Urinary bladder (tissue), 4 donors: ENCODE data around the gene GJB5. TPM values are rescaled to one million over a fixed set of nuclear protein-coding genes. Genes with fewer than 3 reads are reported as not detected.

Experiments
- DNase-seq: peaks from one replicate; pipeline ENCODE4 v3.0.0-alpha.2; 2015; ENCODE audit errors: extremely low spot score
- H3K27ac ChIP-seq: one replicate; pipeline ENCODE4 v1.5.1; 2013; ENCODE audit warnings: low read depth, mild to moderate bottlenecking, moderate library complexity
- H3K36me3 ChIP-seq: one replicate; pipeline ENCODE4 v1.6.1; 2013; ENCODE audit warnings: mild to moderate bottlenecking, moderate library complexity; ENCODE audit not compliant: insufficient read depth
- H3K4me1 ChIP-seq: one replicate; pipeline ENCODE4 v1.6.1; 2013; ENCODE audit warnings: mild to moderate bottlenecking, moderate library complexity; ENCODE audit not compliant: insufficient read depth
- H3K4me3 ChIP-seq: one replicate; pipeline ENCODE4 v1.5.1; 2013; ENCODE audit warnings: low read depth, low read length
- WGBS: extraction: QIAGEN DNeasy Blood & Tissue Kit; methylation state at CpG from one replicate; pipeline ENCODE4 v1.1.7; 2013; 5-methylcytosine and 5-hydroxymethylcytosine counted together
- polyA plus RNA-seq: library from polyadenylated mRNA; stranded (reverse); fragments of 200-250 nt; gene quantifications from one replicate; pipeline ENCODE4 v1.2.3, GENCODE V29; 2013
- total RNA-seq: library from RNA; depleted of rRNA; stranded (reverse); fragments of >200 nt; gene quantifications from one replicate; pipeline ENCODE4 v1.2.3, GENCODE V29; 2014
- donor health status: healthy with polysubstance abuse.
- donor health status: healthy.

GJB5 gene
- total and polyA plus RNA-seq, 2 donors = 2.7 to 3.5 TPM

DNA sequence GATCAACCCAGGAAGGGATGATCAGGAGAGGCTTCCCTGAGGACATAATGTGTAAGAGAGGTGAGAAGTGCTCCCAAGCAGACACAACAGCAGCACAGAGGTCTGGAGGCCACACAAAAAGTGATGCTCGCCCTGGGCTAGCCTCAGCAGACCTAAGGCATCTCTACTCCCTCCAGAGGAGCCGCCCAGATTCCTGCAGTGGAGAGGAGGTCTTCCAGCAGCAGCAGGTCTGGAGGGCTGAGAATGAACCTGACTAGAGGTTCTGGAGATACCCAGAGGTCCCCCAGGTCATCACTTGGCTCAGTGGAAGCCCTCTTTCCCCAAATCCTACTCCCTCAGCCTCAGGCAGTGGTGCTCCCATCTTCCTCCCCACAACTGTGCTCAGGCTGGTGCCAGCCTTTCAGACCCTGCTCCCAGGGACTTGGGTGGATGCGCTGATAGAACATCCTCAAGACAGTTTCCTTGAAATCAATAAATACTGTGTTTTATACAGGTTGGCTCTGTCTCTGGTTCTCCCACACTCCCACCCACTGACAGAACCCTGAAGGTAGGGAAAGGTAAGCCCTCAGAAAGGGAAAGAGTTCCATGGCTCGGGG lies 31.1 kb downstream of the GJB5 start:
- Histone ChIP-seq H3K4me1 (no peaks in the 10 kb centered on the region), H3K4me3 (no peak overlapping the region), H3K36me3 (no peaks in the 10 kb centered on the region), H3K27ac (no peak overlapping the region)
- 66% methylated on average over 4 of the region's 4 CpGs for WGBS
- no peak for DNase-seq

DNA sequence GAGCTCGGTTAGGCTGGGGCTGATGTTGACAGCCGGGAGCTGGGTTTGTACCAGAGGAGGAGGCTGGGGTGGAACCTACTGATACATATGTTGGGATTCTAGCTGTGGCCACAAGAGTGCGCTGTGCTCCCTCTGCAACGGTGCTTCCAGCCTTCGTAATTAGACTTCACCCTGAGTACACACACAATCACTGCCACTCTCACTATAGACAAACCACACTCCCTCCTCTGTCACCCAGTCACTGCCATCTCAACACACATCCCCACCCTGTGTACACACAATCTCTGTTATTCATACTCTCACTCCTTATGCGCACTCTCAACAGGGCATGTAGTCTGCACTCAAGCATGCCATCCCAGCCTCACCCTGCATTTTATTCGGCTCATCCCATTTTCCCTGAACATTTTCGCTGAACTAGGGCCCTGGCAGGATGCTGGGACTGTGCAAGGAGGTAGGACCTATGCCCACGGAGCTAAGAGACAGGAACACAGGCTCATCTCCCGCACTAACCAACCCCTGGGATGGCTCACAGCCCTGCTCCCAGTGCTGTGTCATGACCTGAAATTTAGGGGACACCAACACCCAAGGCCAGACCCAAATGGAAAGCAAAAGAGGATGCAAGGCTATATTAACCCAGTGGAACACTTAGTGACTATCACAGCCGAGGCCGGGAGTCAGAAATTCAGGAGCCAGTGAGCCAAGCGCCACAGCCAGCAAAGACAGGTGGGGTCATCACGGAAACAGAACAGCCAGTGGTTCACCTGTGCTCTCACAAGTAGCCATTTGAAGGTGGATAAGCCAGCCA lies 31.9 kb downstream of the GJB5 start:
- no peak overlapping the region for H3K27ac ChIP-seq
- DNase-seq = peak; percentile 39
- no peak overlapping the region for H3K4me3 ChIP-seq
- H3K36me3 ChIP-seq = no peaks in the 10 kb centered on the region
- WGBS = 51% methylated on average over 14 of the region's 14 CpGs
- H3K4me1 ChIP-seq = no peaks in the 10 kb centered on the region

DNA sequence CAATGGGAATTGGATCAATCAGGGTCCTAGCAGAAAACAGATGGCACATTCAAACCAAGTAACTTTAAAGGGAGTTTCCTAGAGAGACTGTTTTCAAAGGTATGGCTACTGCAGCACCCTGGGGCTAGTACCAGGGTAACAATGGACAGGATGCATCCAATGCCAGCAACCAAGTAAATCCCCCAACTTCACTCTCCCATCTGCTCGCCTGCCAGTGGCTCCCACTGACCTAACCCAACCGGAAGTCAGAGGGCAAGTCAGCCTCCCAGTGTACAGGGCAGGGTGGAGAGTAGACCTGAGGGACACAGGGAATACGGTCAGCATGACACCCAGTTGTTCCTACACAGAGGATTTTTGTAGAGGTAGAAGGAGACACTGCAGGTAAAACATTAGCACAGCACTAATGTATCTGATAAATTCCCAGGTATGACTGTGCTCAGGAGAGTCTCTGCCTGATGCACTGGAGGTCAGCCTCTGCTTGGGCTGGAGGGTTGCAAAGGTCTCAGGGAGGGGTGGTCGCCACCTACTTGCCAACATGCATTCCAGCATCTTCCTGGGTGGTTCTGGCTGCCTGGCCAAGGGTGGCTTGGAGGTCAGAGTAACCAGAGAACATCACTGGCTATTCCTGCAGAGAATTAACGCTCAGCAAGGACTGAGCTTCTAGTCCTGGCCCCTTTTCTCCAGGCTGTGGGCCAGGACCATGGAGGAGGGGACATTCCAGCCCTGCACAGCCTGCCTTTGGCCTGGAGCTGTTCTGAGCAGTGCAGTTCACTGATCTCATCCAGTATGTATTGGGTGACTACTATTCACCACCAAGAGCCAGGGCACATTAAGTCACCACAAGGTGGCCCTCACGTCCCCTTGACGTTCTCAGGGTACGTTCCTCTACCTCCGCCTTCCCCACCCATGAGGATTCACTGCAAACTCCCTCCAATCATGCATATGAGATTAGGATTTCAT lies 32.9 kb downstream of the GJB5 start:
- Histone ChIP-seq H3K4me3 (no peak overlapping the region), H3K4me1 (no peaks in the 10 kb centered on the region), H3K36me3 (no peaks in the 10 kb centered on the region), H3K27ac (no peak overlapping the region)
- WGBS = 43% methylated on average over 9 of the region's 9 CpGs
- DNase-seq = no peak

DNA sequence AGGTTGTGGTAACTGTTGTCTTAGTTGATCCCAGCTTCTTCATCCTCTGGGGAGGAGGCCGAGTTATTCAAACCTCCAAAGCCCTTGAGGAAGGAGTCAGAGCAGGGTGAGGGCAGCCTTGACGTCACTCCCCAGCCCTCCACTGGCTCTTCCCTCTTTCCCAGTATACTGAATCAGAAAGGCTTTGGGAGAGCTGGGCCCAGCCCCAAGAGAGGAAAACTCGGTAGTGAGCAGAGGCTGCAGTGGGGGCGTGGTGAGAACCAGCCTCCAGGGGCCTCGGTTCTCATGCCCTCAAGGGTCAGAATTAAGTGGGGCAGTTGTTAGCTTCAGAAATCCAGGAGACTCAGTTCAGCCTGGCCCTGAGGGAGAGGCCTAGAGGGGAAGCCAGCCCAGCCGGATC lies 36.1 kb downstream of the GJB5 start:
- Histone ChIP-seq H3K27ac (no peak overlapping the region), H3K4me1 (no peaks in the 10 kb centered on the region), H3K4me3 (no peak overlapping the region), H3K36me3 (no peaks in the 10 kb centered on the region)
- no peak for DNase-seq
- WGBS = 69% methylated on average over 6 of the region's 6 CpGs

DNA sequence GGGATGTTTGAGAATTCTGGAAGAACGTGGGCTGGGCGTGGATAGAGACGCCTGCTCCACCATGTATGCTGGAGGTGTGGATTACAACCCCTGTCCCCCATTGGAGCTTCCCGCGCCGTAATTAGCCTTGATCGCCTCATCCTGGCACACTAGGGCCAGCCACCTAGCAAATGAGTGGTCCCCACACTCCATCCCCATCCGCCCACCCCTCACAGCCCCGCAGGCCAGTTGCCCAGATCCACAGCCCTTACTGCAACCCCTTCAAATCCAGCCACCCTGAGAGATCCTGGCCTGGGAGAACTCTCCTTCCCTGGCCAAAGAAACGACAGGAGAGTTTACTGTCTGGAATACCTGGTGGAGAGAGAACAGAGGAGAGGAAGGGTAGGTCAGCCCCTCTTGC lies 37.6 kb downstream of the GJB5 start:
- Histone ChIP-seq H3K4me1 (no peaks in the 10 kb centered on the region), H3K4me3 (no peak overlapping the region), H3K27ac (no peak overlapping the region), H3K36me3 (no peaks in the 10 kb centered on the region)
- 56% methylated on average over 10 of the region's 10 CpGs for WGBS
- no peak for DNase-seq

DNA sequence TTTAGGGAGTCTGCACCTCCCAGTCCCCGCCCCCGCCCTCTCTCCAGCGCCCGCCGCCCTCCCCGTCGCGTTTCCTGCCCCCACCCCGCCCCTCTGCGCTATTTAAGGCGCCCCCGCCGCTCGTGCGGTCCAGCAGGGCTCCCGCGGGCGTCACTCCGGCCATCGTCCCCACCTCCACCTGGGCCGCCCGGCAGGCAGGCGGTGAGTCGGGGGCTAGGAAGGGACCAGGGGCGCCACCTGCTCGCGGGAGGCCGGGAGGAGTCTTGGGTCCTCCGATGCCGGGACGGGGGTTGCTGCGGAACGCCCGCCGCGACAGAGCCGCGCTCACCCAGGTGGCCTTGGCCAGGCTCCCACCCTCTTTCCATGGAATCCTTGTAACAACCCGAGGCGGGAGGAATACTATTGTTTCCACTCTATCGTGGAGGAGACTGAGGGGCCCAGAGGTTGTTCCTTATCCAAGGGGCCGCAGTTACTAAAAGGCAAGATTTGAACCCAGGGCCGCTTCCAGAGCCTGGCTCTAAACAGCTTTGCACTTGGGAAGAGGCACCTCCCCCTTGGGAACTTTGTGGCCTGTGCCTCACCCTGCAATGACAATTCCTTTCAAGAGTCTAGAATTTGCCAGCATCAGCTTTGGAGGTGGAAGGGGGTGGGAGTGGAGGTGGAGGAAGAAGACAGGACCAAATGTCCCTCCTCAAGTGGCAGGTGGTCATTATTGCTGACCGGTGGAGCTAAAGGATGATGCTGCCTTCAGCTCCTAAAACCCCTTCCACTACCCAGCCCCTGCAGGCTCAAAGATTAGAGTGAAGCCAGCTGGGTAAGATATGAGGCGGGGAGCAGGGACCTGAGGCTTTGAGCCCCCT lies 38.3 kb downstream of the GJB5 start, which contains the start of gene GJA4:
GJA4 (plus strand) TSS at position 132 of the 860 bp plus-strand sequence. CDS start 1,215 bp downstream, outside the sequence.
- H3K4me3 ChIP-seq = peak within 1 kb of the TSS; percentile 28
- no peak for DNase-seq
- H3K36me3 ChIP-seq = no peaks in the 10 kb centered on the region
- H3K4me1 ChIP-seq = no peaks in the 10 kb centered on the region
- H3K27ac ChIP-seq = no peak within 1 kb of the TSS
- 7% methylated on average over 45 of the region's 45 CpGs for WGBS

DNA sequence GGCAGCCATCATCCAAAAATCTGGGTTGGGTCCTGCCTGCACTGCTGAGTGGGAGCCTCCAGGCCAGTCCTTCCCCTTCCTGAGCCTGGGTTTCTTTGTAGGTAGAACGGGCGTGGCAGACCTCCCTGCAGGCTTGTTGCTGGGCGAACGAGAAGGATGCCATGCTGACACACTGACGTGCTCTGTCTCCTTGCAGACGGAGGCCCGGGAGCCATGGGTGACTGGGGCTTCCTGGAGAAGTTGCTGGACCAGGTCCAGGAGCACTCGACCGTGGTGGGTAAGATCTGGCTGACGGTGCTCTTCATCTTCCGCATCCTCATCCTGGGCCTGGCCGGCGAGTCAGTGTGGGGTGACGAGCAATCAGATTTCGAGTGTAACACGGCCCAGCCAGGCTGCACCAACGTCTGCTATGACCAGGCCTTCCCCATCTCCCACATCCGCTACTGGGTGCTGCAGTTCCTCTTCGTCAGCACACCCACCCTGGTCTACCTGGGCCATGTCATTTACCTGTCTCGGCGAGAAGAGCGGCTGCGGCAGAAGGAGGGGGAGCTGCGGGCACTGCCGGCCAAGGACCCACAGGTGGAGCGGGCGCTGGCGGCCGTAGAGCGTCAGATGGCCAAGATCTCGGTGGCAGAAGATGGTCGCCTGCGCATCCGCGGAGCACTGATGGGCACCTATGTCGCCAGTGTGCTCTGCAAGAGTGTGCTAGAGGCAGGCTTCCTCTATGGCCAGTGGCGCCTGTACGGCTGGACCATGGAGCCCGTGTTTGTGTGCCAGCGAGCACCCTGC lies 39.3 kb downstream of the GJB5 start:
- H3K4me1 ChIP-seq = no peaks in the 10 kb centered on the region
- WGBS = 88% methylated on average over 40 of the region's 40 CpGs
- peak overlapping the region; percentile 28 for H3K4me3 ChIP-seq
- H3K27ac ChIP-seq = no peak overlapping the region
- DNase-seq = no peak
- no peaks in the 10 kb centered on the region for H3K36me3 ChIP-seq

DNA sequence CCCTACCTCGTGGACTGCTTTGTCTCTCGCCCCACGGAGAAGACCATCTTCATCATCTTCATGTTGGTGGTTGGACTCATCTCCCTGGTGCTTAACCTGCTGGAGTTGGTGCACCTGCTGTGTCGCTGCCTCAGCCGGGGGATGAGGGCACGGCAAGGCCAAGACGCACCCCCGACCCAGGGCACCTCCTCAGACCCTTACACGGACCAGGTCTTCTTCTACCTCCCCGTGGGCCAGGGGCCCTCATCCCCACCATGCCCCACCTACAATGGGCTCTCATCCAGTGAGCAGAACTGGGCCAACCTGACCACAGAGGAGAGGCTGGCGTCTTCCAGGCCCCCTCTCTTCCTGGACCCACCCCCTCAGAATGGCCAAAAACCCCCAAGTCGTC lies 39.9 kb downstream of the GJB5 start:
- no peaks in the 10 kb centered on the region for H3K4me1 ChIP-seq
- H3K4me3 ChIP-seq = no peak overlapping the region
- DNase-seq = no peak
- H3K27ac ChIP-seq = no peak overlapping the region
- WGBS = 90% methylated on average over 12 of the region's 12 CpGs
- H3K36me3 ChIP-seq = no peaks in the 10 kb centered on the region

DNA sequence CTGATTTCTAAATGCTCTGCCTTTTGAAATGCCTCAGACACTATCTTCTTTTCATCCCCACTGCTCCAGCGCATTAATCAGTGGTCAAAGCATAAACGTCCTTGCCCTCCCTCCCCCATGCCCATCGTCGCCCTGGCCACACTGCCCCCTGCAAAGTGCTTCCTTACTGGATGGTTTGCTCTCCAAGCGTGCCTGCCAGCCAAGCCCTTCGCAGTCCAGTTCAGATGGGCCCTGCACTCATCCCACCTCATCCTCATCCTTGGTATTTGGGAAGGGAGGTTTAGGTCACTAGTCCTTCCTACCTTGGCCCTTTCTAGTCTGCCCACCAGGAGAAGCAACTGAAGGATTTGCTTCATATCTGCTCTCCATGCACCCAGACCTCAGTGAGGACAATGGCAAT lies 41.1 kb downstream of the GJB5 start:
- Histone ChIP-seq H3K4me3 (no peak overlapping the region), H3K4me1 (no peaks in the 10 kb centered on the region), H3K36me3 (no peaks in the 10 kb centered on the region), H3K27ac (no peak overlapping the region)
- 80% methylated on average over 6 of the region's 6 CpGs for WGBS
- DNase-seq = no peak

DNA sequence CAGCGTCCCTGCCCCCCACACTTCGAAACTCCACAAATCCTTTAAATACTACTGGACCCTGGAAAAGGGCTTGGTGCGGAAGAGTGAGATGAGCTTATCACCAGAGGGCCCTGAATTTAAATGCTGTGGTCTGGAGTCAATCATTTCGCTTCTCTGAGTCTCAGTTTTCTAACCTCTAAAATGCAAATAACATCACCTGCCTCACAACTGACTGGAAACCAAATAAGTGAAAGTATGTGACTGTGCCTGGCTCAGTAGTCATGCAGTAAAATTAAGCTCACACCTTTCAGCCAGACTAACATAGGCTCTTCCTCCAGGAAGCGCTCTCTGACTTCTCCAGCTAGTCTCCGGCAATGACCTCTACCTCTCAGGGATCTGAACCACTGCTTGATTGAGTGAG lies 42.1 kb downstream of the GJB5 start:
- Histone ChIP-seq H3K4me1 (no peaks in the 10 kb centered on the region), H3K4me3 (no peak overlapping the region), H3K27ac (no peak overlapping the region), H3K36me3 (no peaks in the 10 kb centered on the region)
- no peak for DNase-seq
- 77% methylated on average over 6 of the region's 6 CpGs for WGBS

DNA sequence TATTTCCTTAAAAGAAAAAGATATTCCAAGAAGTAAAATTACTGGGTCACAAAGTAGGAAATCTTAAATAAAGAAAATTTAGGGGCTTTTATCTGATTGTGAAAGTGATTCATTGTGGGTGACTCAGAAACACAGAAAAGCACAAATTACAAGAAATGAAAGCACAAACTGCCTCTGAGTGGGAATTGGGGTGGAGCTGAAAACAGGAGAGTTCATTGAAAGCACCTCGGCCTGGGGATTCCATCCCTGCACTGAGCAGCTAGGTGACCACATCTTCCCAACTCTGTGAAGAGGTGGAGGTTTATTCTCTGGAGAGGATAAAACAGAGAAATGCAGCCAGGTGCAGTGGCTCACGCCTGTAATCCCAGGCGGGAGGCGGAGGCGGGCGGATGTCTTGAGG lies 45.4 kb downstream of the GJB5 start:
- WGBS = 85% methylated on average over 6 of the region's 6 CpGs
- H3K4me1 ChIP-seq = no peaks in the 10 kb centered on the region
- no peak for DNase-seq
- no peak overlapping the region for H3K4me3 ChIP-seq
- H3K27ac ChIP-seq = no peak overlapping the region
- no peaks in the 10 kb centered on the region for H3K36me3 ChIP-seq

DNA sequence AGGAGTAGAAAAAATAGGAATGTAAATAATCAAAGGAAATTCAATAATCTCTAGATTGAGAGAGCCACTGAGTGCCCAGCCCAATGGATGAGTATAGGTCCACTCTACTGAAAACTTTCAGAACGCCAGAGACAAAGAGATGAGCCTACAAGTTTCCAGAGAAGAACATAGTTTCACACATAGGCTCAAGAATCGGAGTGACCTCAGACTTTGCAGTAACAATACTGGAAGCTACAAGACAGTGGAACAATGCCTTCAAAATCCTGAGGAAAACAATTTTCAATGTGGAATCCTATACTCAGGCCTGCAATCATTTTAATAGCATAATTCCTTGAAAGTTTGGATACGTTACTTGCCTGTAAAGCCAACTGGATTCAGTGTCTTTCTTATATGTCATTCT lies 48.9 kb downstream of the GJB5 start:
- 95% methylated on average over 3 of the region's 3 CpGs for WGBS

More for the DNA sequence above, 48.9 kb downstream of the GJB5 start:
- Histone ChIP-seq H3K4me1 (no peaks in the 10 kb centered on the region), H3K4me3 (no peak overlapping the region), H3K27ac (no peak overlapping the region), H3K36me3 (no peaks in the 10 kb centered on the region)
- no peak for DNase-seq
